D721Med (cell line): Measurements from ENCODE around the gene VWA3B.
A peak's percentile ranks its signal among the peaks of the same experiment; 100 is the strongest.

ENCODE experiments used
- DNase-seq: peaks from one replicate; pipeline ENCODE4 v3.0.0; 2011; ENCODE audit warnings: low spot score; ENCODE audit not compliant: insufficient read length
- FAIRE-seq: peaks from 2 replicates; lab custom pipeline; 2011; peaks lifted over from hg19 to GRCh38; lab: Jason Lieb, UNC
- TF ChIP-seq, protein P1 (sequence below): IDR thresholded peaks from 2 replicates; pipeline ENCODE4 v1.5.1; 2012; ENCODE audit warnings: mild to moderate bottlenecking, control low read depth; ENCODE audit not compliant: insufficient read depth; ENCODE audit errors: missing control alignments

The VWA3B gene

DNA sequence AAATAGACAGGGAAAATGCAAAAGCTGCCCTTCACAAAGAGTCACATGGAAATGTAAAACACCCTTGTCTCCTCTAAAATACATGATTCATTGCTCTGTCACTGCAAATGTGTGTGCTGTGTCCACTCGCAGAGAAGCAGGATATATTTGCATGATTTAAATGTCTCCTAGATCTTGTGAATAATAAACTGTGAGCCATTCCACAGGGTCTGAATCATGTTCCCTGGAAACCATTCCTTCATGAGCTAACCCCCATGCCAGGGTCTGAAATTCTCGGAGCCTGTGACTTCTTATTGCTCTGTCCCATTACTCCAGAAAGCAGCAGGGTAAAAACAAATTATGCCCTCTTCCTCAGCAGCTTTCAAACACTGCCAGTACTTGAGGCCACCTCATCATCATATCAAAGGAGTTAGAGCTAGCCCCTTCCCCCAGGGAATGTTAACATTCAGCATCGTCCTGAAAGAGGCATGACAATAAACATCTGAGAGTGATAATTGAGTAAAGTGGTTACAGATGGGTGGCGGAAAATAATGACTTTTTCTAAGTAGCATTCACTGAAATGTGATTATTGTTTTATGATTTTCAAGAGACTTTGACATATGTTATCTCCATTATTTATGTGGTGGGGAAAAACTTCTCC, 247.6 kb downstream of the VWA3B start:
- TF ChIP-seq, protein P1, sequence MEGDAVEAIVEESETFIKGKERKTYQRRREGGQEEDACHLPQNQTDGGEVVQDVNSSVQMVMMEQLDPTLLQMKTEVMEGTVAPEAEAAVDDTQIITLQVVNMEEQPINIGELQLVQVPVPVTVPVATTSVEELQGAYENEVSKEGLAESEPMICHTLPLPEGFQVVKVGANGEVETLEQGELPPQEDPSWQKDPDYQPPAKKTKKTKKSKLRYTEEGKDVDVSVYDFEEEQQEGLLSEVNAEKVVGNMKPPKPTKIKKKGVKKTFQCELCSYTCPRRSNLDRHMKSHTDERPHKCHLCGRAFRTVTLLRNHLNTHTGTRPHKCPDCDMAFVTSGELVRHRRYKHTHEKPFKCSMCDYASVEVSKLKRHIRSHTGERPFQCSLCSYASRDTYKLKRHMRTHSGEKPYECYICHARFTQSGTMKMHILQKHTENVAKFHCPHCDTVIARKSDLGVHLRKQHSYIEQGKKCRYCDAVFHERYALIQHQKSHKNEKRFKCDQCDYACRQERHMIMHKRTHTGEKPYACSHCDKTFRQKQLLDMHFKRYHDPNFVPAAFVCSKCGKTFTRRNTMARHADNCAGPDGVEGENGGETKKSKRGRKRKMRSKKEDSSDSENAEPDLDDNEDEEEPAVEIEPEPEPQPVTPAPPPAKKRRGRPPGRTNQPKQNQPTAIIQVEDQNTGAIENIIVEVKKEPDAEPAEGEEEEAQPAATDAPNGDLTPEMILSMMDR = no peak
- no peak for DNase-seq
- FAIRE-seq = no peak

DNA sequence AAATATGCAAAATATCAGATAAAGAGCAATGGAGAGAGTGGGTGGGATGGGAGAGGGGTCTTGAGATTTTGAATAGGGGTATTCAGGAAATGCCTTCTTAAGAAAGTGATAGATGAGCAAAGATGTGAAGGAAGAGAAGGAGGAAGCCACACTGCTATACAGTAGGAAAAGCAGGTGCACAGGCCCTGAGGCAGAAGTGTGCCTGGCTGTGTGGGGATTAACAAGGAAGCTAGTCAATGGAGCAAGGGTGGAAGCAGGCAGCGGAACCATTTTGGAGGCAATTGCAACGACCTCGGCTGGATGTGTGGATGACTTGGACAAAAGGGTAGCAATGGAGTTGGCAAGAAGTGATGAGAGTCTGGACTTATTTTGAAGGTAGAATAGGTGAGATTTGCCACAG, 248.3 kb downstream of the VWA3B start:
- DNase-seq = no peak
- TF ChIP-seq, protein P1 = no peak
- no peak for FAIRE-seq

DNA sequence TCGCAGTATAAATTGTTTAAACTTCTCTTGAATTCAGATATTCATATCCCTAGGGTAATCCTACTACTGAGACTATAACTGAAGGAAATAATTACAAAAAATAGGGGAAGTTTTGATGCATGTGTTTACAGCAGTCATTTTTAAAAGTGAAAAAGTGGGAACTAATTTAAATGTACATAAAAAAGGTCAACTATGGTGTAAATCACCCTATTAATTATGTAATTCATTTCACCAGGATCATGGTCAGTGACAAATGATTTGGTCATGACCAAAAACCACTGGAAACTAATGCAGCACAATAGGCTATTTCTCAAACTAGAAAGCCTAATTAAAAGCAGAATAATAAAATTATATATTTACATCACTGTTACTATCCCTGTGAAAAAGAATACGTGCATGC, 254.3 kb downstream of the VWA3B start:
- TF ChIP-seq, protein P1 = no peak
- FAIRE-seq (no peak), DNase-seq (no peak)

DNA sequence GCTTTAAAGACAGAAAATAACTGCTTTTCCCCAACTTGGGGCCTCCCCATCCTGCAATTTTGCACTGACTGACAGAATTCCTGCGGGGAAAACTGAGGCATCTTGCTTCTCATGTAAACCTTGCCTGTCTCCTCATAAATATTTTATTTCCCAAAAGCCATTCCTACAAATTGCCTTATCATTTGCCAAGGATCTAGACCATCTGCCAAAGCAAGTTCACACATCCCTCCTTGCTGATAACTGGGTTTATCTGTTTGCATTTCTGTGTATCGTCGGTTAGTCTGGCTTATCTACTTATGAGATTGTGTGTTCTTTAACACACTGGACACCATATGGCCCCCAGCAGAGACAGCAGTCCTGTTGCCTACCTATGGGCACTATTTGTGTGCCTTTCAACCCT, 256.3 kb downstream of the VWA3B start:
- no peak for DNase-seq
- FAIRE-seq = peak; percentile 91
- TF ChIP-seq, protein P1 = no peak

DNA sequence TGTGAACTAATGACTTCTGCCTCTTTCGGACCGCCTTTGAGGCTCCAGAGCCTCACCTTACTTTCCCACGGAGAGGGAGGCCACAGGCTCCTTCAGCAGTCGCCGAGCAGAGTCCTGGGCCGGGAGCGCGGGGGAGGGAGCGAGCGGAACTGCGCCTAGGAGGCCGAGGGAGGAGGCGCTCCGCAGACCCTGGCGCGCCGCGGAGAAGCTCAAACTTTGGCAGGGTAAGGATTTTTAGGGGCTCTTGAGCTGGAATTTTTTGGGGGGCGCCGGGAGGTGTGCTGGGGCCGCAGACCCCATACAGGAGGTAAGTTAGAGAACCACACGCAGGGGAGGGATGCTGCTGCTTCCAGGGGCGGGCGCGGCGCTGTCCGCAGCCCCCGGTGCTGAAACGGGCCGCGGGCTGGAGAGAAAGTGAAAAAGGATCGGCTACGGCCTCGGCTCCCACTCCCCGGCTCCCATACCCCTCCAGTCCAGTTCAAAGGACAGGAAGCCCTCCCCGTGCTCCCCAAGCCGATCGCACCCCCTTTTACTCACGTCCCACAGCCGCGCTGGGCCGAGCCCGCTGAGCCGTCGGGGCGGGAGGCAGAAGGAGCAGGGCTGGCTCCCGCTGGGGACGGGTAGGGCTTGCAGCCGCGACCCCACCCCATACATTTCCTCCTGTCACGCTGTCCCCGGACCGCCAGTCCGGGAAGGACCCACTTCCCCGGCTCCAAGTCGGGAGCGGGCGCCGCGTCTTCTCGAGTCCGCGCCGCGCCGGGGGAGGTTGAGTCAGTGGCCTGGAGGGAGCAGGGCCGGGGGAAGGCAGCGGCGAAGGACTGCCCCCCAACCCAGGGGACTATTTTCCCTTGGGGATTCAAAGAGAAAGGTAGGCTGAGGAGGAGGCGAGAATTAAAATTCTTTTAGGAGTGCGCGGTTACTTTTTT, 259.6 kb downstream of the VWA3B start, which contains the start of gene CNGA3:
Gene CNGA3, plus strand, starts transcription at position 146 of the 926 bp plus-strand sequence. CDS start 23,520 bp downstream, outside the sequence.
- FAIRE-seq (no peak), DNase-seq (no peak)
- TF ChIP-seq, protein P1 = no peak

DNA sequence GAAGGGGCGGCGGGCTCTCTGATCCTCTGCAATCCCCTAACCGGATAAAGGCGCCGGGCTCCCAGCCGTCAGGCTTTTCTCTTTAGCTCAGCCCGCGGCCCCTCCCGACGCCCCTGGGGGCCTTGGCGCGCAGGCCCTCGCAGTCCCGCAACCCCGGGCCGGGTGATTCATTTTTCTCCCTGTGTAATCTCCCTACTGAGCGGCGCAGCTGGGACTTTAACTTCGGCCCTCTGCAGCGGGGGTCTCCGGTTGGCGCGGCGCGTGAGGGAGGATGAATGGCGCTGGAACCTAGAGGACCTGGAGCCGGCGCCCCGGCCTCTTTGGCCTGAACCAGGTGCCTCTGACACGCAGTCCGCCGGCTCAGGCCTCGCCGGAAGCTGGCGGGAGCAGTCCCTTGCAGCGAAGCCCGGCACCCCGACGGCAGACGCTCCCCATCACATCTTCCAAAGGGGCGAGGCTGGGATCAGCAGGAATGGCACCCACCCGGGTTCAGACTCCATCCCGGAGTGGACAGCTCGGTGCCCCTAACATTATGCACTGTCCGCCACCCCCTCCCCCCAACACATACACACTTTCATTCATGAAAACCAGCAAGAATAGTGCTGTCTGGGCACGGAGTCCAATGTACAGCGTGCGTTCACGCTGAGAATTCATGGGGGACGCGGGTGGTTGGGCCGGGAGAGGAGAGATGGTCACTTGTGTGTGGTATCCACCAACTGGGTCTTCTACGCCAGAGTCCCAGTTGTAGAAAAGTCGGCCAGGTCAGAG, 260.5 kb downstream of the VWA3B start:
- FAIRE-seq (no peak), DNase-seq (peak; percentile 70)
- TF ChIP-seq, protein P1 = no peak
